CD14-positive monocyte (primary cell): ENCODE measurements around the gene SNX3. TPM values are rescaled to one million over a fixed set of nuclear protein-coding genes. Genes with fewer than 3 reads are reported as not detected.

Experiments used
- DNase-seq, 3 donors: peaks; one replicate each; pipeline ENCODE4 v3.0.0-alpha.2; 2011 to 2022
- H2AFZ ChIP-seq: 2 replicates; pipeline ENCODE4 v1.6.0; 2012; ENCODE audit warnings: mild to moderate bottlenecking, low read depth, low read length, inconsistent platforms; ENCODE audit not compliant: insufficient read depth, poor library complexity, severe bottlenecking
- H3K27ac ChIP-seq, 2 donors: 1 replicate in 1 of 2; 2 replicates in 1 of 2; pipeline ENCODE4 v1.5.1; 2012 to 2013; ENCODE audit warnings: low read length in 2 of 2, control low read depth in 1 of 2, inconsistent platforms in 1 of 2, low read depth in 1 of 2, mild to moderate bottlenecking in 1 of 2
- H3K27me3 ChIP-seq, 2 donors: one replicate each; pipeline versions ENCODE4 v1.6.0 to v1.6.1; 2011 to 2013; ENCODE audit warnings: low read length in 2 of 2; ENCODE audit not compliant: control insufficient read depth in 2 of 2, insufficient read depth in 2 of 2
- H3K36me3 ChIP-seq, 2 donors: replicated peaks in 1 of 2; 1 replicate in 1 of 2; 2 replicates in 1 of 2; pipeline versions ENCODE4 v1.5.1 to v1.6.1; 2012 to 2013; ENCODE audit warnings: low read length in 2 of 2, control low read depth in 1 of 2, inconsistent platforms in 1 of 2, mild to moderate bottlenecking in 1 of 2; ENCODE audit not compliant: insufficient read depth in 2 of 2, control insufficient read depth in 1 of 2
- H3K4me1 ChIP-seq, 2 donors: 1 replicate in 1 of 2; 2 replicates in 1 of 2; pipeline versions ENCODE4 v1.5.1 to v1.6.1; 2012 to 2013; ENCODE audit warnings: low read length in 2 of 2, control low read depth in 1 of 2, inconsistent platforms in 1 of 2, mild to moderate bottlenecking in 1 of 2, moderate library complexity in 1 of 2; ENCODE audit not compliant: insufficient read depth in 2 of 2, control insufficient read depth in 1 of 2
- H3K4me2 ChIP-seq: replicated peaks from 2 replicates; pipeline ENCODE3; 2012; ENCODE audit warnings: low read length, moderate library complexity, mild to moderate bottlenecking; ENCODE audit not compliant: poor library complexity, severe bottlenecking; ENCODE audit errors: extremely low read depth
- H3K4me3 ChIP-seq, 3 experiments: fragments of 200-600 bp in 1 of 3; sonication (generic) in 1 of 3; replicated peaks in 1 of 3; 1 replicate in 2 of 3; 2 replicates in 1 of 3; pipeline ENCODE4 v1.5.1; 2011 to 2013; ENCODE audit warnings: low read length in 3 of 3, mild to moderate bottlenecking in 3 of 3, control low read depth in 2 of 3, low read depth in 2 of 3, inconsistent platforms in 1 of 3, moderate library complexity in 1 of 3
- H3K79me2 ChIP-seq: 2 replicates; pipeline ENCODE4 v1.6.0; 2012; ENCODE audit warnings: mild to moderate bottlenecking, control low read depth, inconsistent platforms, low read length, moderate library complexity; ENCODE audit not compliant: insufficient read depth
- H3K9ac ChIP-seq: 2 replicates; pipeline ENCODE4 v1.6.0; 2017; ENCODE audit warnings: low read length, mild to moderate bottlenecking; ENCODE audit not compliant: insufficient read depth, poor library complexity, severe bottlenecking
- H3K9me3 ChIP-seq, 2 donors: replicated peaks in 1 of 2; 1 replicate in 1 of 2; 2 replicates in 1 of 2; pipeline versions ENCODE4 v1.5.1 to v1.6.1; 2012 to 2013; ENCODE audit warnings: low read length in 2 of 2, control low read depth in 1 of 2; ENCODE audit not compliant: control insufficient read depth in 1 of 2, insufficient read depth in 1 of 2
- H4K20me1 ChIP-seq: 2 replicates; pipeline ENCODE4 v1.6.0; 2012; ENCODE audit warnings: mild to moderate bottlenecking, low read length, control low read depth, moderate library complexity; ENCODE audit not compliant: insufficient read depth
- H3K27ac Mint-ChIP-seq, 7 donors: one replicate each; pipeline ENCODE4 v1.8.0; 2020; ENCODE audit warnings: mild to moderate bottlenecking in 7 of 7, mixed read lengths in 7 of 7, moderate library complexity in 6 of 7, inconsistent platforms in 2 of 7
- H3K27me3 Mint-ChIP-seq, 3 donors: one replicate each; pipeline ENCODE4 v1.8.0; 2021 to 2022; ENCODE audit warnings: low read depth in 3 of 3, mild to moderate bottlenecking in 3 of 3, mixed read lengths in 3 of 3, moderate library complexity in 3 of 3, inconsistent platforms in 1 of 3
- H3K36me3 Mint-ChIP-seq, 2 donors: one replicate each; pipeline ENCODE4 v1.8.0; 2020; ENCODE audit warnings: mixed read lengths in 2 of 2, inconsistent platforms in 1 of 2, mild to moderate bottlenecking in 1 of 2
- H3K4me1 Mint-ChIP-seq: one replicate; pipeline ENCODE4 v1.8.0; 2020; ENCODE audit warnings: mild to moderate bottlenecking, mixed read lengths
- H3K4me3 Mint-ChIP-seq, 2 donors: one replicate each; pipeline ENCODE4 v1.8.0; 2020; ENCODE audit warnings: mild to moderate bottlenecking in 2 of 2, mixed read lengths in 2 of 2, moderate library complexity in 1 of 2
- H3K9me3 Mint-ChIP-seq, 7 donors: one replicate each; pipeline ENCODE4 v1.8.0; 2020 to 2022; ENCODE audit warnings: mixed read lengths in 7 of 7, mild to moderate bottlenecking in 6 of 7, moderate library complexity in 6 of 7, inconsistent platforms in 2 of 7
- CTCF ChIP-seq: fragments of 200-600 bp; IDR thresholded peaks from one replicate; pipeline ENCODE4 v1.8.0; 2022; ENCODE audit warnings: antibody characterized with exemption, mild to moderate bottlenecking
- WGBS: methylation state at CpG from one replicate; pipeline ENCODE4 v1.1.5; 2013; ENCODE audit warnings: missing lambda C conversion rate; ENCODE audit not compliant: insufficient coverage; 5-methylcytosine and 5-hydroxymethylcytosine counted together
- intact Hi-C, 2 donors: fragments of 100-400 bp; cut with micrococcal nuclease; formaldehyde crosslinking; loops; one replicate each; pipeline versions ENCODE4 v1.15.0 to v1.15.1; 2023
- polyA plus RNA-seq, 3 donors: library from polyadenylated mRNA; depleted of rRNA in 1 of 3; unstranded in 2 of 3; stranded (reverse) in 1 of 3; fragments of 300-500 nt in 2 of 3; fragments of >200 nt in 1 of 3; fragmentation: Illumina TruSeq in 2 of 3; gene quantifications; 1 replicate in 2 of 3; 2 replicates in 1 of 3; pipeline ENCODE4 v1.2.3, GENCODE V29; 2012 to 2021

SNX3 gene
- polyA plus RNA-seq, 3 donors = 134 to 441 (median 394) TPM

- no peak for TF ChIP-seq CTCF
- Histone ChIP-seq H3K4me2 (no peak overlapping the region), H3K4me1 (no peaks in the 10 kb centered on the region), H3K36me3 (peaks cover 0 to 23% of the 10 kb centered on the region in 2 donors), H4K20me1 (no peaks in the 10 kb centered on the region), H3K27ac (no peak overlapping the region), H3K4me3 (no peak overlapping the region), H3K9ac (no peak overlapping the region), H3K9me3 (no peaks in the 10 kb centered on the region), H3K27me3 (no peaks in the 10 kb centered on the region), H2AFZ (no peak overlapping the region), H3K79me2 (no peaks in the 10 kb centered on the region)
- H3K36me3 Mint-ChIP-seq = peaks cover 19 to 23% of the 10 kb centered on the region in 2 donors
- no peaks in the 10 kb centered on the region for H3K9me3 Mint-ChIP-seq
- intact Hi-C loops = no loop called here
- H3K27me3 Mint-ChIP-seq = peaks cover 0 to 1% (median 1%) of the 10 kb centered on the region in 3 donors
- H3K4me1 Mint-ChIP-seq = no peaks in the 10 kb centered on the region
- 82% methylated on average over 6 of the region's 8 CpGs for WGBS
- H3K4me3 Mint-ChIP-seq = no peak overlapping the region
- DNase-seq = no peak
- peak overlapping the region in 1 of 7 donors; percentile 4 for H3K27ac Mint-ChIP-seq
Observed at GRCh38 chr6:108200186-108200585, 60.7 kb downstream of the SNX3 start.

- H3K9me3 ChIP-seq = no peaks in the 10 kb centered on the region
- no peak for DNase-seq
- no peak overlapping the region for H3K4me3 ChIP-seq
- Mint-ChIP-seq H3K9me3 (no peaks in the 10 kb centered on the region), H3K36me3 (peaks cover 13% of the 10 kb centered on the region in 2 donors), H3K4me1 (peaks cover 2% of the 10 kb centered on the region), H3K27ac (no peak overlapping the region), H3K4me3 (no peak overlapping the region), H3K27me3 (peaks cover 1 to 4% (median 3%) of the 10 kb centered on the region in 3 donors)
- no peak overlapping the region for H3K27ac ChIP-seq
- H3K79me2 ChIP-seq = no peaks in the 10 kb centered on the region
- intact Hi-C loops = no loop called here
- no peak overlapping the region for H3K9ac ChIP-seq
- H4K20me1 ChIP-seq = no peaks in the 10 kb centered on the region
- H3K36me3 ChIP-seq = peaks cover 0 to 18% of the 10 kb centered on the region in 2 donors
- peaks cover 0 to 2% of the 10 kb centered on the region in 2 donors for H3K27me3 ChIP-seq
- 77% methylated on average over 8 of the region's 19 CpGs for WGBS
- TF ChIP-seq CTCF = no peak
- no peak overlapping the region for H3K4me2 ChIP-seq
- no peak overlapping the region for H2AFZ ChIP-seq
- no peaks in the 10 kb centered on the region for H3K4me1 ChIP-seq
Observed at GRCh38 chr6:108198761-108199498, 61.9 kb downstream of the SNX3 start.
